ENCODE measurements around the gene RERG.
"Not testable (repeated sequence)": the region's sequence is repeated elsewhere in the genome, so short reads cannot be mapped to it uniquely, and the experiment has no call there.

RERG gene

DNA sequence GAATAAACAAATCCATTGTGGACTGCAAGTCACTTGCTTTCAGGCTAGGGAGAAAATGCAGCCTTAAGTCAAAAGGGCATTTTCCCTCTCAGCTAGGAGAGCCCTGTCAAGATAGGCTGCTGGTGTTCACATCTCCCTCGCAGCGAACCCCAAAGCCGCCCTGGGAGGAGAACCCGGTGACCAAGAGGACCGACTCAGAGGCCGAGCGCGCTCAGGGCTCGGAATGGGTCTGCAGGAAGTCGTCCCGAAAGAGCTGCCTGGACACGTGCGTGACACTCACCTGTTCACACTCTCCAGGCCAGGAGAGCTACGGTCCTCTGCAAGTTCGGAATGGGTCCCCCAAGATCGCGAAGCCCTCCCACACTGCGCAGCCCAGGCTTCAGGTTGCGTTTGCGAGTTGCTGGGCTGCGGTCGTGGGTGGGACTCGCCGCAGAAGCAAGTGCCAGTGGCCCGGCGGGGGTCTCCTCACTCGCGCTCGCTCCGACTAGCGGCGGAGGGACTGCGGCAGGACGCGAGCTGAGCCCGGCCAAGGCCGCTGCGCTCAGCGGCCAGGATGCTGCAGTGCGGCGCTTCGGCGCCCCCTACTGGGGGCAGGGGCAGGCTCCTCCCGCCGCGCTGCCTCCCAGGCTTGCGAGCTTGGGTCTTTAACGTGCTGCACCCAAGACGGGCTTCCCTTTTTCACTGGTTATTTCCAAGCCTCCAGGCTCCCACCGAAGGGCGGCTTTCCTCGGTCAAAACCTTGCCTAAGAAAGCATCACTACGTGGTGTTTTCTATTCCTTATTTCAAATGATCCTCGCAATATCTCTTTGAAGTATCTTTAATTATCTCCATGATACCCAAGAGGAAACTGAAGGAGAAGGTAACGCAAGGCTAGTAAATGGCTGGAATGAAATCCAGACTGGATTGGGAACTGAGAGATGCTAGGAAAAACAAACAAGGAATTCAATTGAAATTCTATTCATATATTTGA, at the start of gene RERG:
Gene RERG, minus strand, starts transcription at position 503 of the 971 bp plus-strand sequence. CDS start 3,928 bp downstream, outside the sequence.
- DNase-seq (ENCODE audit: low read depth), result peak; percentile 45

- no peak for DNase-seq (ENCODE audit: low read depth)
Measured at GRCh38 chr12:15270591-15270990, 49.4 kb upstream of the RERG start.

DNA sequence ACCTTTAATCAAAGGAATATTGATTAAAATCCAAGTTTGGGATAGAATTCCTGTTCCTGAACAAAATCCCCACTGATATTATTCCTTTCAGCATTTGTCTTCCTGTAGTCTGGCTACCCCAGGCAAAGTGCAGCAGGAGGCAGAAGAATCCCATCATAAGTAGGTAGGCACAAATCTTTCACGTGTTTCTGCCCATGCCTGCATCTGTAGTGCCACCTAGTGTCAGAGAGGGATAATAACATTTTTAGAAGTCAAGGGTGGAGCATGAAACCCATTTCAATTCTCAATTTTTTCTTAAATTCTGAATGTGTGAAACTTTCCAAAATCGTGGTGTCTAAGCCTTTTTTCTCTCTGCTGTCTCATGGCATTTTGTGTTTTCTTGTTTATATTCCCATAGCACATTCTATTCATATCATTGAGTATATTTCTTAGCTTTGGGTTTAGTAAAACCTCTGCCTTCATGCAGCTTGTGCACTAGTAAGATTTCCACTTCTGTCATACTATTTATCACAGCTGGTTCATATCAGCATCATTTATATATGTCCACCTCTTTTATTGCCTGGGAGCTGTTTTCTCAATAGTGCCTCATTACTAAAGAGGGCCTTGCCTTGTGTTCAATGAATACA, 47.8 kb upstream of the RERG start:
- peak; percentile 2 for DNase-seq (ENCODE audit: low read depth)

- no peak for DNase-seq (ENCODE audit: low read depth)
Measured at GRCh38 chr12:15268309-15268708, 47.1 kb upstream of the RERG start.

GRCh38 chr12:15265875-15266274, 44.7 kb upstream of the RERG start:
- no peak for DNase-seq (ENCODE audit: low read depth)

- no peak for DNase-seq (ENCODE audit: low read depth)
Measured at GRCh38 chr12:15256761-15257160, 35.5 kb upstream of the RERG start.

- no peak for DNase-seq (ENCODE audit: low read depth)
Measured at GRCh38 chr12:15253990-15254389, 32.8 kb upstream of the RERG start.

GRCh38 chr12:15244926-15245325, 23.7 kb upstream of the RERG start:
- no peak for DNase-seq (ENCODE audit: low read depth)

- no peak for DNase-seq (ENCODE audit: low read depth)
Measured at GRCh38 chr12:15244341-15244740, 23.1 kb upstream of the RERG start.

GRCh38 chr12:15243102-15243501, 21.9 kb upstream of the RERG start:
- DNase-seq (ENCODE audit: low read depth), result no peak

DNA sequence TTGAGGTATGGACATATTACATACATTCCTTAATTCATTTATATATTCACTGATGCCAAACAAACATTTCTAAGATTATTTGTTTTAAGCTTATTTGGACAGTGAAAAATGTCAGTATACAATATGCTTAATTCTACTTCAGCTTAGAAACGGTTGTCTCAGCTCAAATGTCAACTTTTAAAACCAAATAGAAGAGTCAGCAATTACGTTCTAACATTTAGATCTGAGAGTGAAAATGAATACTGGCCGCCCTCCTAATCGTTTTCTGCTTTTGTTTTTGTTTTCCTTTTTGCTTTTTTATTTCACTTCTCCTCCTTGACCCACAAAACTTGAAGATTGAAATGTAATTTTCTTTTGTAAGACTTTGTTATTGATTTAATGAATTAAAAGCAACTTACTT, 19.7 kb upstream of the RERG start:
- no peak for DNase-seq (ENCODE audit: low read depth)

GRCh38 chr12:15234508-15234907, 13.3 kb upstream of the RERG start:
- no peak for DNase-seq (ENCODE audit: low read depth)

- DNase-seq (ENCODE audit: low read depth), result no peak
Measured at GRCh38 chr12:15234011-15234410, 12.8 kb upstream of the RERG start.

DNA sequence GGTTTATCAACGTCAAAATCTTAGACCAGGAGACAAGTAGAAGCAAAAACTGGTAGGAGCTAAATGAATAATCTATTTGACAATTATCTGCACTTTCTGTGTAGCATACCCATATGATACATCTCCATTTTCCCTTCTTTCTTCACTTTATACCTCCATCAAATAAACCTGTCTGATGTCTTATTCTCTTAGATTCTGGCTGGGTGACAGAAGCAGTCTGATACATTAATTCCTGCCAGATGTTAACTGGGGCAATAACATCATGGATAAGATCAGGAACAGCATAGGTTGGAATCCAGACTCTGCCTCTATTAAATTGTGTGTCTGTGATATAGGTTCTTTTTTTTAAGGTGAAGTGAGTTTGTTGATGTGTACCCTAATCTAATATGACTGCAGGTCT, 11.7 kb upstream of the RERG start:
- DNase-seq (ENCODE audit: low read depth), result no peak

DNA sequence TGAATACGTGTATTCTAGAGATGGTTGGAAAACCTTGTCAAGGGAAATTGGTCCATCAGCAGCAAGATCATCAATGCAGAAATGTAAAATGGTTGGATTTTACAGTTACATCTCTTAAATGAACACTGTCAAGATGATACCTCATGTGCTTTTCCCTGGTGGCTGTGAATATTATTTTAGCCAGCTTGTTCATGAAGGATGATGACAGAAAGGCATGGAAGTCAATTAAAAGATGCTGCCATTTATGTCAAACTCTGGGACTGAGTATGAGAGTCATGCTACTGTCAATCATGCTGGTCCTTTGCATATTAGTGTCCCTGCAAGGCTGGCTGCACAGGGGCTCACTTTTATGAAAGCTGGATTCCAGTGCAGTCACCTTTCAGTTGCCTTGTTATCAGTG, 10.3 kb upstream of the RERG start:
- no peak for DNase-seq (ENCODE audit: low read depth)

GRCh38 chr12:15230751-15231150, 9.5 kb upstream of the RERG start:
- no peak for DNase-seq (ENCODE audit: low read depth)

- no peak for DNase-seq (ENCODE audit: low read depth)
Measured at GRCh38 chr12:15230137-15230536, 8.9 kb upstream of the RERG start.

DNA sequence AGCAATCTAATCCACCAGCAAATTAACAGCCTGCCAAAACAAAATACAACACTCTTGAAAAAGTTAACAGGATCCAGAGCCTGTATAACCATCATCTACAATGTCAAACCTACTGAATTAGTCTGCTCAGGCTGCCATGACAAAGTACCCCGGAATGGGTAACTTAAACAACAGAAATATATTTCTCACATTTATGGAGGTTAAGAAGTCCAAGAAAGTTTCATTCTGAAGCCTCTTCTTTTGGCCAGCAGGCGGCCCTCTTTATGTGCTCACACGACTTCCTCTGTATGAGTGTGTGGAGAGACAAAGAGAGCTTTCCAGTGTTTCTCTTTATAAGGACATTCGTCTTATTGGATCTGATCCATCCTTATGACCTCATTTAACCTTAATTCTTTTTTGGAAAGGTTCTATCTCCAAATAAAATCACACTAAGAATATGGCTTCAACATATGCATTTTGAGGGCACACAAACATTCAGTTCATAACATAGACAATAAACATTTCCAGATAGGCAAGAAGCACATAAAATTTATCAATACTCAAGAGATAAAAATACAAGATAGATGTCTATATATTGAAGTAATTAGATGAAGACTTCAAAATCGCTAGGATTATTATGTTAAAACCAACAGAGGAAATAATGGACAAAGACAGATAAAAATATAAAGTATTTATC, 5.9 kb upstream of the RERG start:
- no peak for DNase-seq (ENCODE audit: low read depth)

DNA sequence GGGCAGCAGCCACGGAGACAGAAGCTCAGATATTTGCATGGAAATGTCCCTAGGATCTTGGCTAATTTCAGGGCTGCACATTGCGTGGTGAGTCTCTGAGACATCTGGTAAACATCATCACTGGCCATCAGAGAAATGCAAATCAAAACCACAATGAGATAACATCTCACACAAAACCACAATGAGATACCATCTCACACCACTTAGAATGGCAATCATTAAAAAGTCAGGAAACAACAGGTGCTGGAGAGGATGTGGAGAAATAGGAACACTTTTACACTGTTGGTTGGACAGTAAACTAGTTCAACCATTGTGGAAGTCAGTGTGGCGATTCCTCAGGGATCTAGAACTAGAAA, 4.6 kb upstream of the RERG start:
- not testable (repeated sequence) for DNase-seq (ENCODE audit: low read depth)

- no peak for DNase-seq (ENCODE audit: low read depth)
Measured at GRCh38 chr12:15225136-15225862, 4.1 kb upstream of the RERG start.

DNA sequence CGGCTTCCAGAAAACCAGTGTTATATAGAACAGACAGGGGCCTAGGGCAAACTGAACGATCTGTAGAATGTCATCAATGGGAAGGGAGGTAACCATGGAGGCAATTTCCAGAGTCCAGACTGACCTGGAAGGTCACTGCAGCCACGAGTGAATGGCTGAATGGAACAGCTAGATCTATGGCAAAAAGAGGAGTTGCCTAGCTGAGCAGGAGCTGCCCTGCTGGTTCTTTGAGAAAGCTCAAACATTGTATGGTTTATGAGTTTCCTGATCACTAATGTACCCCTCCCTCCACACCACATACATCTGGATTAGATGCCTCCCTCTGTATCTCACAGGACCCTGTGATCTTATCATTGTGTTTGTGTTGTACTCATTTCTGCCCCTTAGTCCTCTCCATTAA, 1.0 kb upstream of the RERG start:
- no peak for DNase-seq (ENCODE audit: low read depth)

DNA sequence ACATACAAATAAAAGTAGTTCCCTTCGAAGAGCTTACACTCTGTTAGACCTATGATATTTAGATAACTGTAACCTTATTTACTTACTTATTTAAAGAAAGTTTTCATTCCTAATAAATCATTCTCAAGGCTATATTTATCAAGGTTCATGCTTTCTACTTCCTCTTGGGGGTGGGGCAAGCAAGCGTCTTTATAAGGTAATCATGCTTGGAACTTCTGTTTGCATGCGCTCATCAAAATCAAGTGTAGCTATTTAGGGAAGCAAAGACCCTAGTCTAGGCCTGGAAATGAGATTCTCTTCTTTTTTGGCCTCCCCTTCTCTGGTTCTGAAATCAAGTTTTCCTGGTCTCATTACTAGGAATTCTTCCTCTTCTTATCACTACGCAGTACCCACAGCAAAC, 766 bp downstream of the RERG start:
- DNase-seq (ENCODE audit: low read depth), result no peak

All from stimulated activated CD8-positive, alpha-beta memory T cell treated with anti-CD3 and anti-CD28 coated beads, Interleukin-12 subunit alpha, Interleukin-12 subunit beta, amount 100 ng/mL, for 1 hour (primary cell).